Esophagus squamous epithelium (tissue), 5 donors: ENCODE measurements around the gene KIF6. TPM values are rescaled to one million over a fixed set of nuclear protein-coding genes. Genes with fewer than 3 reads are reported as not detected.
A peak's percentile ranks its signal among the peaks of the same experiment; 100 is the strongest.

Experiments used
- DNase-seq: peaks from one replicate; lab custom pipeline; 2025; lab: John Stamatoyannopoulos, UW
- H3K27ac ChIP-seq, 4 donors: fragments of 200-600 bp; sonication (generic); one replicate each; pipeline ENCODE4 v1.5.1; 2016 to 2019; ENCODE audit warnings: mild to moderate bottlenecking in 1 of 4
- H3K27me3 ChIP-seq, 4 donors: fragments of 200-600 bp; sonication (generic); 1 replicate in 3 of 4; 2 replicates in 1 of 4; pipeline versions ENCODE4 v1.5.1 to v1.6.0; 2017 to 2021; ENCODE audit warnings: antibody characterized with exemption in 1 of 4
- H3K36me3 ChIP-seq, 3 donors: fragments of 200-600 bp; sonication (generic); one replicate each; pipeline ENCODE4 v1.5.1; 2016 to 2019
- H3K4me1 ChIP-seq, 3 donors: fragments of 200-600 bp; sonication (generic); one replicate each; pipeline ENCODE4 v1.5.1; 2017 to 2019
- H3K4me3 ChIP-seq, 4 donors: fragments of 200-600 bp; sonication (generic); 1 replicate in 3 of 4; 2 replicates in 1 of 4; pipeline ENCODE4 v1.5.1; 2016 to 2019; ENCODE audit warnings: mild to moderate bottlenecking in 2 of 4, moderate library complexity in 1 of 4
- H3K9me3 ChIP-seq, 3 donors: fragments of 200-600 bp; sonication (generic); one replicate each; pipeline ENCODE4 v1.5.1; 2016 to 2019
- CTCF ChIP-seq, 6 experiments: fragments of 450-650 bp in 4 of 6; fragments of 200-600 bp in 2 of 6; sonication (generic) in 2 of 6; IDR thresholded peaks; one replicate each; pipeline ENCODE4 v1.5.1; 2016 to 2019; ENCODE audit warnings: antibody characterized with exemption in 6 of 6, mild to moderate bottlenecking in 4 of 6, moderate library complexity in 4 of 6
- POLR2A ChIP-seq, 4 donors: fragments of 450-650 bp; IDR thresholded peaks; one replicate each; pipeline ENCODE4 v1.6.1; 2017; ENCODE audit warnings: antibody characterized with exemption in 4 of 4, mild to moderate bottlenecking in 4 of 4, moderate library complexity in 3 of 4
- WGBS, 2 donors: methylation state at CpG; one replicate each; pipeline ENCODE4 v1.1.5; 2018; 5-methylcytosine and 5-hydroxymethylcytosine counted together
- intact Hi-C: fragments of 100-400 bp; cut with DNase I; formaldehyde crosslinking; loops from one replicate; pipeline ENCODE4 v1.15.0; 2022
- total RNA-seq, 4 donors: library from RNA; depleted of rRNA; stranded (reverse); fragments of >200 nt; gene quantifications; one replicate each; pipeline ENCODE4 v1.1.0, GENCODE V29; 2016
- donor health status: DM: yes; HTN: yes; CAD: no.

KIF6 gene
- total RNA-seq, 4 donors from 2014 or later = 0.19 TPM; not detected in 3

- peaks cover 0 to 3% (median 0%) of the 10 kb centered on the region in 3 donors for H3K4me1 ChIP-seq
- TF ChIP-seq CTCF (IDR thresholded peaks at IDR 0.05) = no peak
- no peak for TF ChIP-seq POLR2A (IDR thresholded peaks at IDR 0.05)
- H3K9me3 ChIP-seq = no peaks in the 10 kb centered on the region
- no peak overlapping the region for H3K27ac ChIP-seq
- DNase-seq = no peak
- 85 to 92% methylated on average over 2 of the region's 2 CpGs for WGBS, 2 donors
- intact Hi-C loops = no loop called here
- H3K4me3 ChIP-seq = no peak overlapping the region
- H3K36me3 ChIP-seq = no peaks in the 10 kb centered on the region
- H3K27me3 ChIP-seq = no peaks in the 10 kb centered on the region
Measured at GRCh38 chr6:39524007-39524406, 201.2 kb downstream of the KIF6 start.

- H3K27me3 ChIP-seq = no peaks in the 10 kb centered on the region
- WGBS, 2 donors = 28 to 29% methylated on average over 2 of the region's 2 CpGs
- intact Hi-C loops = no loop called here
- H3K27ac ChIP-seq = peak overlapping the region in 1 of 4 donors; percentile 2
- TF ChIP-seq CTCF (IDR thresholded peaks at IDR 0.05) = no peak
- TF ChIP-seq POLR2A (IDR thresholded peaks at IDR 0.05) = no peak
- H3K36me3 ChIP-seq = no peaks in the 10 kb centered on the region
- H3K4me3 ChIP-seq = no peak overlapping the region
- peaks cover 0 to 3% (median 0%) of the 10 kb centered on the region in 3 donors for H3K4me1 ChIP-seq
- no peak for DNase-seq
- no peaks in the 10 kb centered on the region for H3K9me3 ChIP-seq
Measured at GRCh38 chr6:39521958-39522357, 203.2 kb downstream of the KIF6 start.

GRCh38 chr6:39520916-39521315, 204.3 kb downstream of the KIF6 start:
- no peaks in the 10 kb centered on the region for H3K36me3 ChIP-seq
- 55% methylated on average over 1 of the region's 1 CpG for WGBS, 2 donors
- no peaks in the 10 kb centered on the region for H3K9me3 ChIP-seq
- no peaks in the 10 kb centered on the region for H3K27me3 ChIP-seq
- H3K4me3 ChIP-seq = no peak overlapping the region
- TF ChIP-seq POLR2A (IDR thresholded peaks at IDR 0.05) (no peak), CTCF (IDR thresholded peaks at IDR 0.05) (no peak)
- peaks cover 0 to 3% (median 0%) of the 10 kb centered on the region in 3 donors for H3K4me1 ChIP-seq
- H3K27ac ChIP-seq = peak overlapping the region in 2 of 4 donors; percentile 40 to 51
- intact Hi-C loops = no loop called here
- no peak for DNase-seq

- no peaks in the 10 kb centered on the region for H3K27me3 ChIP-seq
- intact Hi-C loops = no loop called here
- H3K4me1 ChIP-seq = peaks cover 0 to 3% (median 0%) of the 10 kb centered on the region in 3 donors
- TF ChIP-seq CTCF (IDR thresholded peaks at IDR 0.05) (no peak), POLR2A (IDR thresholded peaks at IDR 0.05) (no peak)
- 66 to 75% methylated on average over 4 to 5 of the region's 5 CpGs for WGBS, 2 donors
- H3K36me3 ChIP-seq = no peaks in the 10 kb centered on the region
- no peaks in the 10 kb centered on the region for H3K9me3 ChIP-seq
- peak overlapping the region in 2 of 4 donors; percentile 40 to 51 for H3K27ac ChIP-seq
- H3K4me3 ChIP-seq = no peak overlapping the region
- no peak for DNase-seq
Measured at GRCh38 chr6:39520411-39520810, 204.8 kb downstream of the KIF6 start.

- Histone ChIP-seq H3K27ac (peak overlapping the region in 1 of 4 donors; percentile 4), H3K4me3 (no peak overlapping the region), H3K27me3 (no peaks in the 10 kb centered on the region), H3K4me1 (peaks cover 0 to 3% (median 0%) of the 10 kb centered on the region in 3 donors), H3K9me3 (no peaks in the 10 kb centered on the region), H3K36me3 (no peaks in the 10 kb centered on the region)
- 52 to 59% methylated on average over 2 of the region's 2 CpGs for WGBS, 2 donors
- no peak for DNase-seq
- intact Hi-C loops = no loop called here
- no peak for TF ChIP-seq POLR2A (IDR thresholded peaks at IDR 0.05)
- TF ChIP-seq CTCF (IDR thresholded peaks at IDR 0.05) = no peak
Measured at GRCh38 chr6:39518221-39518620, 207.0 kb downstream of the KIF6 start.
